GM13976 (cell line): ENCODE measurements around the gene DNAJC22.

Experiments used
- DNase-seq: peaks from one replicate; pipeline ENCODE4 v3.0.0; 2012; ENCODE audit warnings: low spot score
- in situ Hi-C: fragments of 300-500 bp; cut with MboI; formaldehyde crosslinking; loops from one replicate; pipeline ENCODE4 v1.12.0; 2022; ENCODE audit warnings: low sequenced_read_pairs, mixed read lengths, inconsistent platforms; ENCODE audit not compliant: unreplicated experiment
- TF ChIP-seq, protein P1 (sequence below): IDR thresholded peaks from 2 replicates; pipeline ENCODE4 v1.5.1; 2012; ENCODE audit warnings: borderline replicate concordance, mild to moderate bottlenecking; ENCODE audit not compliant: insufficient read depth; ENCODE audit errors: extremely low read depth, missing control alignments, control extremely low read depth

Gene DNAJC22

GRCh38 chr12:49344486-49345050, 2.1 kb upstream of the DNAJC22 start:
- no peak for DNase-seq
- TF ChIP-seq, protein P1, sequence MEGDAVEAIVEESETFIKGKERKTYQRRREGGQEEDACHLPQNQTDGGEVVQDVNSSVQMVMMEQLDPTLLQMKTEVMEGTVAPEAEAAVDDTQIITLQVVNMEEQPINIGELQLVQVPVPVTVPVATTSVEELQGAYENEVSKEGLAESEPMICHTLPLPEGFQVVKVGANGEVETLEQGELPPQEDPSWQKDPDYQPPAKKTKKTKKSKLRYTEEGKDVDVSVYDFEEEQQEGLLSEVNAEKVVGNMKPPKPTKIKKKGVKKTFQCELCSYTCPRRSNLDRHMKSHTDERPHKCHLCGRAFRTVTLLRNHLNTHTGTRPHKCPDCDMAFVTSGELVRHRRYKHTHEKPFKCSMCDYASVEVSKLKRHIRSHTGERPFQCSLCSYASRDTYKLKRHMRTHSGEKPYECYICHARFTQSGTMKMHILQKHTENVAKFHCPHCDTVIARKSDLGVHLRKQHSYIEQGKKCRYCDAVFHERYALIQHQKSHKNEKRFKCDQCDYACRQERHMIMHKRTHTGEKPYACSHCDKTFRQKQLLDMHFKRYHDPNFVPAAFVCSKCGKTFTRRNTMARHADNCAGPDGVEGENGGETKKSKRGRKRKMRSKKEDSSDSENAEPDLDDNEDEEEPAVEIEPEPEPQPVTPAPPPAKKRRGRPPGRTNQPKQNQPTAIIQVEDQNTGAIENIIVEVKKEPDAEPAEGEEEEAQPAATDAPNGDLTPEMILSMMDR: no peak
- in situ Hi-C loops: no loop called here

- in situ Hi-C loops: no loop called here
These were observed 1.4 kb upstream of the DNAJC22 start for GRCh38 chr12:49345051-49345824.

DNA sequence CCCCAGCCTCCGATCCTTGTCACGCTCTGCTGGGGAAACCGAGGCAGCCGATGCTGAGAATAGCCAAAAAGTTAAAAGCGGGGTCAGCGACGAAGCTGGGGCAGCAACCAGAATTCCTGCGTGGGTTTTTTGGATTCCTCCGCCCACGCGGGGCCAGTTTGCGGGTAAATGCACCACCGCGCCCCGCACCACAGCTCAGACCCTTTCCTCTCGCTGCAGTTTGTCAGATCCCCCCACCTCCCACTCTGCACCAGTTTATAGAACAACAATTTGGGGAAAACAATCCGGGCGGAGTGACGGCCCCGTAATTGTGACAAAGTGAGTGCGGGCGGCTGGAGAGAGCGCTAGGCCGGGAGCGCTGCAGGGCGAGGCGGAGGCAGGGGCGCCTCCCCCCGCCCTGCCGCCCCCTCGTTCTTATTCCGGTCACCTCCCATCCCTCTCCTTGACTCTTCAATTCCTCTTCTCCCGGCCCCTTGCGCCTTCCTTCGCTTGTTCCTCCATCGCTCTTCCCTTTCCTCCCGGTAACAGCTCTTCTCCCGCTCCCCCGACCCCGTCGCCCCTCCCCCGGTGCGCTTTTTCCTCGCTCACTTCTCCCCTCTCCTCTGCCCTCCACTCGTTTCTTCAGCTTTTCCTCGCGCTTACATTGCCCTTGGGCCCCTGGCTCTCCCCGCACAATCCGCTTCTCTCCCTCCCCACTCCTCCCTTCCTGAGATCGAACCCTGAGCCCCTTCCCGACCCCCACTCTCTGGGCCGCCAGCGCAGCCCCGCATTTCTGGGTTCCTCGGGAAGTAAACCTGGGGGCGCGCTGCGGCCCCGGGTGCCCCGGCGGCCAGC, 646 bp upstream of the DNAJC22 start:
- TF ChIP-seq, protein P1: no peak
- in situ Hi-C loops: no loop called here
- peak; percentile 57 for DNase-seq

More at GRCh38 chr12:49345051-49345824, 1.4 kb upstream of the DNAJC22 start:
- peak; percentile 75 for DNase-seq
- TF ChIP-seq, protein P1: no peak

DNA sequence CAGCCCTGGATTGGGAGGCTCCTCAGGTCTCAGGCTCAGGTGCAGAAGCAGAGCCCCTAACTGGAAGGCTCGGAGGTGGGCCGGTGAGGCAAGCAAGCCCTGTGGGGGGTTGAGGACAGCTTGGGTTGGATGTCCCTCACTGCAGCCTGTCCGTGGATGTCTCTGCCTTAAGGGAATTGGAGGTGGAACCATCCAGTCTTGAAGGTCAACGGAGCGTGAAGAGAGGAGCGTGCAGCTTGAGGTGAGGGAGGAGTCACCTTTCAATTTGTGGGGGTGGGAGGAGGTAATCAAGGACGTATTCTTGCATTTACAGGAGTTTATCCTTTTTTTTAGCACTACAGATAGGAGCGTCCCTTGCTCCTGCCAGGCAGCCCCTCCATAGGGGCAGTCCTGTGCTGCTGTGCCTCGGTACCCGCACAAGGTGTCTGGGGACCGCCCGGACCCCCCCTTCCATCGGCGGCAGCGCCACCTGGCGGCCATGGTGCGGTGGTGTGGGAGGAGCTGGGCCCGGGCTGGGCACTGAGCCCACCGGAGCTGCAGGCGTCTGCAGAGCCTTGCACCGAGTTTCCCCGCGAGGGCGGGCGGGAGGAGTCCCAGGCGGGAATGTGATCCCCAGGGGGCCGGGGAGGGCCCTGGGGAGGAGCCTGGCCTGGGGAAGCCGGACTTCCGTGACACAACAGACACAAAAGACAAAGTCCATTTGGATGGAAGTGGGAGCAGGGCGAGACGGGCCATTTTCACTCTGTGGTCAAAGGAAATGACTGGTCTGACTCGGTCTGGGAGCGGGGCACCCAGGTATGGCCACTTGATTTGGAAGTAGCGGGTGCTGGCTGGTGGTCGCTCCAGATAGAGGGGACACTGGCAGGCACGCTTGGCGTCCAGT, 864 bp downstream of the DNAJC22 start:
- TF ChIP-seq, protein P1: peak; percentile 97
- peak; percentile 92 for DNase-seq
- in situ Hi-C loops: no loop called here

GRCh38 chr12:49348781-49349180, 2.1 kb downstream of the DNAJC22 start:
- DNase-seq: no peak

More at GRCh38 chr12:49348781-49349180, 2.1 kb downstream of the DNAJC22 start:
- TF ChIP-seq, protein P1: no peak
- in situ Hi-C loops: no loop called here
